CD4-positive, alpha-beta T cell treated with Interleukin-2 at 100 ng/mL for 4 hours (primary cell): ENCODE measurements around the gene EFTUD2.
"Not testable (repeated sequence)": the region's sequence is repeated elsewhere in the genome, so short reads cannot be mapped to it uniquely, and the experiment has no call there.

ENCODE experiments used
- DNase-seq: peaks from one replicate; pipeline ENCODE4 v3.0.0-alpha.2; 2020; ENCODE audit warnings: low spot score

Gene EFTUD2

GRCh38 chr17:44899074-44899782, at the start of gene EFTUD2:
Gene EFTUD2, minus strand, starts transcription at chr17:44899445. Its CDS starts 4,924 bp downstream, at chr17:44894521.
- peak; percentile 92 for DNase-seq

- DNase-seq = no peak
Measured at GRCh38 chr17:44948315-44948795, 49.1 kb upstream of the EFTUD2 start.

GRCh38 chr17:44947461-44948314, 48.4 kb upstream of the EFTUD2 start, which contains the start of gene KIF18B:
Gene KIF18B, minus strand, starts transcription at chr17:44947773. Its CDS starts 11,429 bp downstream, at chr17:44936344.
- peak; percentile 93 for DNase-seq

GRCh38 chr17:44945652-44946051, 46.4 kb upstream of the EFTUD2 start:
- DNase-seq = not testable (repeated sequence)

- no peak for DNase-seq
Measured at GRCh38 chr17:44942456-44942855, 43.2 kb upstream of the EFTUD2 start.

GRCh38 chr17:44941712-44942331, 42.6 kb upstream of the EFTUD2 start:
- DNase-seq = no peak

GRCh38 chr17:44940768-44941167, 41.5 kb upstream of the EFTUD2 start:
- DNase-seq = no peak

- no peak for DNase-seq
Measured at GRCh38 chr17:44940317-44940716, 41.1 kb upstream of the EFTUD2 start.

- no peak for DNase-seq
Measured at GRCh38 chr17:44935116-44935515, 35.9 kb upstream of the EFTUD2 start.

- DNase-seq = no peak
Measured at GRCh38 chr17:44934745-44935105, 35.5 kb upstream of the EFTUD2 start.

GRCh38 chr17:44933824-44934744, 34.8 kb upstream of the EFTUD2 start:
- DNase-seq = no peak

- no peak for DNase-seq
Measured at GRCh38 chr17:44932787-44933097, 33.5 kb upstream of the EFTUD2 start.

- no peak for DNase-seq
Measured at GRCh38 chr17:44932096-44932786, 33.0 kb upstream of the EFTUD2 start.

- no peak for DNase-seq
Measured at GRCh38 chr17:44931376-44931775, 32.1 kb upstream of the EFTUD2 start.

- DNase-seq = no peak
Measured at GRCh38 chr17:44930667-44931066, 31.4 kb upstream of the EFTUD2 start.

- no peak for DNase-seq
Measured at GRCh38 chr17:44928950-44929720, 29.9 kb upstream of the EFTUD2 start.

GRCh38 chr17:44928136-44928535, 28.9 kb upstream of the EFTUD2 start:
- DNase-seq = no peak

- no peak for DNase-seq
Measured at GRCh38 chr17:44927696-44928095, 28.5 kb upstream of the EFTUD2 start.

GRCh38 chr17:44926821-44927525, 27.7 kb upstream of the EFTUD2 start:
- DNase-seq = no peak
